HFFc6 (cell line): ENCODE data around the gene PPP6R3. TPM values are rescaled to one million over a fixed set of nuclear protein-coding genes. Genes with fewer than 3 reads are reported as not detected.

Experiments
- DNase-seq: peaks from one replicate; pipeline ENCODE4 v3.0.0-alpha.2; 2018
- H3K27ac Mint-ChIP-seq: 2 replicates; pipeline ENCODE4 v1.8.0; 2020; ENCODE audit warnings: mild to moderate bottlenecking, mixed read lengths
- H3K27me3 Mint-ChIP-seq: 2 replicates; pipeline ENCODE4 v1.8.0; 2021; ENCODE audit warnings: mild to moderate bottlenecking, moderate library complexity, mixed read lengths; ENCODE audit not compliant: insufficient read depth
- H3K36me3 Mint-ChIP-seq: 2 replicates; pipeline ENCODE4 v1.8.0; 2021; ENCODE audit warnings: low read depth, mixed read lengths
- H3K4me1 Mint-ChIP-seq: 2 replicates; pipeline ENCODE4 v1.8.0; 2020; ENCODE audit warnings: low read depth, mixed read lengths
- H3K4me3 Mint-ChIP-seq: 2 replicates; pipeline ENCODE4 v1.8.0; 2020; ENCODE audit warnings: mild to moderate bottlenecking, moderate library complexity, mixed read lengths
- H3K9me3 Mint-ChIP-seq: 2 replicates; pipeline ENCODE4 v1.8.0; 2020; ENCODE audit warnings: mild to moderate bottlenecking, mixed read lengths
- CTCF ChIP-seq: fragments of 200-600 bp; sonication (generic); IDR thresholded peaks from 2 replicates; pipeline ENCODE4 v1.5.0; 2021; ENCODE audit warnings: antibody characterized with exemption, mild to moderate bottlenecking
- total RNA-seq, 6 experiments: library from RNA; stranded (reverse); fragmentation: NEBNext Ultra II Directional; extraction: Animal tissue kit (Norgen Biotek cat#: 25700); gene quantifications; 2 replicates in 1 of 6; 3 replicates in 5 of 6; pipeline ENCODE4 v1.2.3, GENCODE V29; 2021

PPP6R3 gene
- total RNA-seq, 6 experiments from 2014 or later, result 62.5 to 72.0 (median 67.8) TPM

DNA sequence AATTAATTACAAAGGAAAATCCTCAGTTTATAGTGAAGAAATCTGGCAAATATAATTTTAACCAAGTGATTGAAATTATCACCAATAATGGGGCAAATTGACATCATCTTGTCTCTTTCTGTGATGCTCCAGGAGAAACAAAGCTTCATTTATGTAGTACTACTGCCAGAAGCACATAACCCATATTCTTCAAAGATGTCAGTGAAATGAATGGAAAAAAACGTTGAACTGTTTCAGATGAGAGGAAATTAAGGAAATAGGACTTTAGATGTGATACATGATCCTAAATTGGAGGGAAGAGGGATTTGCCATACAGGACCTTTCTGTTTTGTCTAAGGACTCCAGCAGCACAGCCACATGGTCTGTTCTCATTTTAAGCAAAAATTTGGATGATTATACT, 57.6 kb downstream of the PPP6R3 start:
- Mint-ChIP-seq H3K4me3 (no peak overlapping the region), H3K36me3 (peaks cover 50% of the 10 kb centered on the region), H3K27me3 (peaks cover 2% of the 10 kb centered on the region; the same call in 1 of the 2 replicates), H3K4me1 (peaks cover 11% of the 10 kb centered on the region), H3K27ac (peak overlapping the region; percentile 21; the same call in 1 of the 2 replicates), H3K9me3 (no peaks in the 10 kb centered on the region)
- DNase-seq, result no peak
- TF ChIP-seq CTCF, result no peak

DNA sequence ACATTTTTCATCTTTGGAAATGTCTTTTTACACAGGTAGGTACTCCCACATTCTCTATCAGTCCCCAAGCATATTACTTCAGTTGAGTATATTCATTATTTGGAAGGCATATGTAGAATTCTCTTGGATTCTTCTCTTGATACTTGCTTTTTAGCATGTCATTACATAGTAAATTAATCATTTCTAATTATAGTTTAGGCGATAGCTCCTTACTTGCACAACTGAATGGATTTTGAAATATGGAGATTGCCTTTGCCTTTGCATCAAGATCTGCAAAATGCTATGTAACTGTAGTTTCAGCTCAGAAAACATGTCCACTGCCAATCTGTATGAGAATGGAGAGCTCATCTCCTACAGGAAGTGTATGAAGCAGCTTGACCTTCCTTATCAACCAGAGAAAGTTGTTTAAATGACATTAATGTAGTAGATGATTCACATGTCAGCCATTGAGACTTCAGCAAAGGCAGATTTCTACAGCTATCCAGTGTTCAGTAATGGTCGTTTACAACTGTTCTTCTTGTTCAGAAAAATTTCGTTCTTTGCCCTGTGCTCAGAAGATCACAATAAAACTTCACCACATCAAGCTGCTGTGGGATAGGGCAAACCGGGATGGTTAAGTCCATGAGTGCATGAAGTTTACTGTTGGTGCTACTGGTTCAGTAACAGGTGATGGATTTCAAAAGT, 61.6 kb downstream of the PPP6R3 start:
- no peak overlapping the region for H3K4me3 Mint-ChIP-seq
- peaks cover 52% of the 10 kb centered on the region for H3K36me3 Mint-ChIP-seq
- no peak for DNase-seq
- no peaks in the 10 kb centered on the region for H3K9me3 Mint-ChIP-seq
- peaks cover 41% of the 10 kb centered on the region for H3K4me1 Mint-ChIP-seq
- H3K27ac Mint-ChIP-seq, result no peak overlapping the region
- H3K27me3 Mint-ChIP-seq, result no peaks in the 10 kb centered on the region; the same call in 1 of the 2 replicates
- TF ChIP-seq CTCF, result no peak

DNA sequence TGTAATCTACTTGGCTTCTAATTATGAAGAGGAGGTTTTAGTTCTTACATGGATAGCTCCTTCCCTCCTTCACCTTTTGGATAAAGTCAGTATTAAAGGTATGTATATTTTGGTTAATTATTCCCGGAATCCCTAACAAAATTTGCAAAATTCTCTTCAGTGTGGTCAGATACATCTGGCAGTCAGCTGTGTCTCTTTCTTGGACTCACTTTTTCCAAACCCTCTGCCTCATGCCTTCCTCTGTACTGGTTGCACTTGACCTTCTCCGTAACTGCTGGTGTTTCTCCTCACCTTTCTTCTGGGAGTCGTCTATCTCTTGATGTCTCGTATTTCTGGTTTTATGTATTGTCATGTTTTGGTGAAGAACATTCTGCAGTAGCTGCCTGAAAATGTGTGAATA, 62.5 kb downstream of the PPP6R3 start:
- no peak overlapping the region for H3K4me3 Mint-ChIP-seq
- H3K36me3 Mint-ChIP-seq, result peaks cover 55% of the 10 kb centered on the region
- peaks cover 41% of the 10 kb centered on the region for H3K4me1 Mint-ChIP-seq
- no peak for TF ChIP-seq CTCF
- no peaks in the 10 kb centered on the region for H3K9me3 Mint-ChIP-seq
- H3K27ac Mint-ChIP-seq, result no peak overlapping the region
- H3K27me3 Mint-ChIP-seq, result no peaks in the 10 kb centered on the region; the same call in 1 of the 2 replicates
- no peak for DNase-seq

DNA sequence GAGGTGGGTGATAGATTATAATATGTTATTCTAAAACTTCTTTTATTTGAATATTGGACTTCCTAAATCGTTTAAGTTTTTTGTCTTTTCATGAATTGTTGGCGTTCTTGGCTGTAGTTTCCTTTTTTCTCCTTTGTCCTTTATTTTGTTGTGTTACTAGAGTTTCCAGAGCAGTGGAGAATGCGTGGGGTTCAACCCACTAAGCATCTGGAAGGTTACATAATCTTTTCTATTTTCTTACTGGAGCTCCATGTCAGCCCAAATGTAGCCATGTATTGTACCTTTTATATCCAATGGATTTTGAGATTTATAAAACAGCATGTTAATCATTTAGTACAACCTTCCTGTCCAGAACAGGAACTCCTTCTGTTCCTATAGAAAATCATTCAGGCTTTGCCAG, 63.2 kb downstream of the PPP6R3 start:
- H3K36me3 Mint-ChIP-seq, result peaks cover 57% of the 10 kb centered on the region
- no peak for TF ChIP-seq CTCF
- peaks cover 41% of the 10 kb centered on the region for H3K4me1 Mint-ChIP-seq
- H3K9me3 Mint-ChIP-seq, result no peaks in the 10 kb centered on the region
- no peak overlapping the region; the same call in 1 of the 2 replicates for H3K27ac Mint-ChIP-seq
- no peaks in the 10 kb centered on the region; the same call in 1 of the 2 replicates for H3K27me3 Mint-ChIP-seq
- H3K4me3 Mint-ChIP-seq, result no peak overlapping the region
- no peak for DNase-seq

GRCh38 chr11:68524213-68524612, 63.7 kb downstream of the PPP6R3 start:
- H3K27me3 Mint-ChIP-seq, result no peaks in the 10 kb centered on the region; the same call in 1 of the 2 replicates
- no peak for DNase-seq
- peaks cover 41% of the 10 kb centered on the region for H3K4me1 Mint-ChIP-seq
- no peak for TF ChIP-seq CTCF
- no peak overlapping the region for H3K4me3 Mint-ChIP-seq
- H3K36me3 Mint-ChIP-seq, result peaks cover 61% of the 10 kb centered on the region
- no peak overlapping the region; the same call in 1 of the 2 replicates for H3K27ac Mint-ChIP-seq
- H3K9me3 Mint-ChIP-seq, result no peaks in the 10 kb centered on the region
